ENCODE data around the gene TPSB2. TPM values are rescaled to one million over a fixed set of nuclear protein-coding genes. Genes with fewer than 3 reads are reported as not detected.

TPSB2 gene
- total and polyA plus RNA-seq, 9 of the 15 experiments (the other 6 are each of a cell fraction or from before 2014, with no cell fraction given): 0.18 TPM; not detected in 8

- Histone ChIP-seq H2AFZ (ENCODE audit: low read depth, low read length) (no peak overlapping the region), H3K79me2 (ENCODE audit: control insufficient read depth, insufficient read depth, low read length) (no peaks in the 10 kb centered on the region), H3K9ac (ENCODE audit: insufficient read depth in 1 of 2, low read depth in 2 of 2, low read length in 2 of 2) (no peak overlapping the region), H3K9me3 (replicated peaks; ENCODE audit: control insufficient read depth, insufficient read depth, low read depth, low read length) (no peaks in the 10 kb centered on the region), H3K27ac (ENCODE audit: extremely low read depth, low read depth, low read length) (no peak overlapping the region), H3K9me1 (ENCODE audit: control insufficient read depth, insufficient read depth, low read length) (no peaks in the 10 kb centered on the region), H4K20me1 (replicated peaks; ENCODE audit: control insufficient read depth, insufficient read depth, low read length) (peaks cover 4% of the 10 kb centered on the region; the same call in 1 of the 2 replicates), H3K4me1 (replicated peaks in 1 of 2; ENCODE audit: control insufficient read depth in 2 of 2, insufficient read depth in 2 of 2, low read length in 2 of 2) (peaks cover 0 to 66% of the 10 kb centered on the region in 2 experiments; a peak in 2 of 5 replicates), H3K4me3 (no peak overlapping the region), H3K27me3 (ENCODE audit: control insufficient read depth in 2 of 2, insufficient read depth in 2 of 2, low read length in 2 of 2) (peaks cover 18 to 64% of the 10 kb centered on the region in 2 experiments; a peak in 3 of 5 replicates), H3K36me3 (ENCODE audit: control insufficient read depth, insufficient read depth, low read length) (no peaks in the 10 kb centered on the region), H3K4me2 (ENCODE audit: insufficient read depth, low read length) (no peak overlapping the region)
- in situ Hi-C loops (cut with MboI): no loop called here
- ChIA-PET CTCF (ENCODE audit: low intra/inter-chr PET ratio) (no interaction called here), POLR2A (interaction anchor here (0.7 to 1.3 kb wide), 2 partner anchors 10 to 293 kb away, joined by 3 read pairs; no protein-coding TSS in a partner anchor)
- no peak for ATAC-seq
- intact Hi-C loops (cut with micrococcal nuclease): no loop called here
- peak in 1 of 4 experiments; percentile 41 for DNase-seq (ENCODE audit: extremely low read depth in 1 of 4, low spot score in 3 of 4)
- no peak for FAIRE-seq
- 2% methylated on average over 19 of the region's 19 CpGs for WGBS (ENCODE audit: insufficient coverage, low coverage, missing lambda C conversion rate)
- BruUV-seq (replicated peaks): no TSS peak
- TF ChIP-seq POLR2G (IDR thresholded peaks at IDR 0.05; ENCODE audit: low read depth, low read length) (no peak), ZNF668 (CRISPR knock-in tag; IDR thresholded peaks at IDR 0.05) (no peak), TCFL5 (CRISPR knock-in tag; conservative IDR thresholded peaks at IDR 0.05) (no peak), ZNF121 (CRISPR knock-in tag; conservative IDR thresholded peaks at IDR 0.05) (no peak), SRSF9 (IDR thresholded peaks at IDR 0.05; ENCODE audit: borderline replicate concordance, low read depth, low read length) (no peak), EGR1 (conservative IDR thresholded peaks at IDR 0.05) (peak; percentile 26; the same call in 1 of the 2 replicates), U2AF2 (optimal IDR thresholded peaks at IDR 0.05; ENCODE audit: low read depth, low read length) (no peak), ZNF318 (IDR thresholded peaks at IDR 0.05; ENCODE audit: borderline replicate concordance in 1 of 2, low read depth in 1 of 2) (no peak), PHTF2 (CRISPR knock-in tag; IDR thresholded peaks at IDR 0.05) (no peak), U2AF1 (optimal IDR thresholded peaks at IDR 0.05; ENCODE audit: low read depth, low read length) (no peak), TFAP4 (CRISPR knock-in tag; IDR thresholded peaks at IDR 0.05; ENCODE audit: borderline replicate concordance) (peak; percentile 29; the same call in 1 of the 2 replicates), TEAD1 (CRISPR knock-in tag; IDR thresholded peaks at IDR 0.05) (no peak)
These were observed 47.7 kb downstream of the TPSB2 start for GRCh38 chr16:1182316-1182671.

Data from K562 (cell line).